ENCODE results near the gene ABCA10. TPM values are rescaled to one million over a fixed set of nuclear protein-coding genes. Genes with fewer than 3 reads are reported as not detected.

Gene ABCA10
- total and polyA plus RNA-seq, 2 of the 13 experiments (the other 11 are each of a cell fraction or from before 2014, with no cell fraction given), result 0.02 to 0.08 TPM

DNA sequence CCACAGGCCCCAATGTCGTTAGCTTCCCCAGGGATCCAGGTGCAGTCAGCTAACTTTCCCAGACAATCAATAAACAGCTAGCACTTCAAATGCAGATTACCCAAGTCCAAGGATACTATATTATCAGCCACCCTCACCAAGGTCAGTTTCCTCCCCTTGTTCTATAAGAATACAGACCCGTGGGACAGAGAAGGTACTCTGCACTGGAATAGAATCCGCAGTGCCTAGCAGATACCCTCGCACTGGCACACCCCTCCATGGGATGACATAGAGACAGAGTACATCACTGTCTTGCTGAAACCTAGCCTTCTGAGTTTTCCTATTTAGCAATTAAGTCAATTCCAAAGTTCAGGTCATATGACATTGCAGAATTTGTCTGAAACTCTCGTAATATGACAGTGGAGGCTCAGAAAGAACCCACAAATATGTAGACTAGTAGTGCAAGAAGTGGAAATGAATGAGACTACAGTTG is 40.0 kb upstream of the ABCA10 start (continued):
- TF ChIP-seq, protein P1, sequence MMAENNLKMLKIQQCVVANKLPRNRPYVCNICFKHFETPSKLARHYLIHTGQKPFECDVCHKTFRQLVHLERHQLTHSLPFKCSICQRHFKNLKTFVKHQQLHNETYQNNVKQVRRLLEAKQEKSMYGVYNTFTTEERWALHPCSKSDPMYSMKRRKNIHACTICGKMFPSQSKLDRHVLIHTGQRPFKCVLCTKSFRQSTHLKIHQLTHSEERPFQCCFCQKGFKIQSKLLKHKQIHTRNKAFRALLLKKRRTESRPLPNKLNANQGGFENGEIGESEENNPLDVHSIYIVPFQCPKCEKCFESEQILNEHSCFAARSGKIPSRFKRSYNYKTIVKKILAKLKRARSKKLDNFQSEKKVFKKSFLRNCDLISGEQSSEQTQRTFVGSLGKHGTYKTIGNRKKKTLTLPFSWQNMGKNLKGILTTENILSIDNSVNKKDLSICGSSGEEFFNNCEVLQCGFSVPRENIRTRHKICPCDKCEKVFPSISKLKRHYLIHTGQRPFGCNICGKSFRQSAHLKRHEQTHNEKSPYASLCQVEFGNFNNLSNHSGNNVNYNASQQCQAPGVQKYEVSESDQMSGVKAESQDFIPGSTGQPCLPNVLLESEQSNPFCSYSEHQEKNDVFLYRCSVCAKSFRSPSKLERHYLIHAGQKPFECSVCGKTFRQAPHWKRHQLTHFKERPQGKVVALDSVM (CRISPR knock-in tag; IDR thresholded peaks at IDR 0.05), result no peak
- TF ChIP-seq, protein P2, sequence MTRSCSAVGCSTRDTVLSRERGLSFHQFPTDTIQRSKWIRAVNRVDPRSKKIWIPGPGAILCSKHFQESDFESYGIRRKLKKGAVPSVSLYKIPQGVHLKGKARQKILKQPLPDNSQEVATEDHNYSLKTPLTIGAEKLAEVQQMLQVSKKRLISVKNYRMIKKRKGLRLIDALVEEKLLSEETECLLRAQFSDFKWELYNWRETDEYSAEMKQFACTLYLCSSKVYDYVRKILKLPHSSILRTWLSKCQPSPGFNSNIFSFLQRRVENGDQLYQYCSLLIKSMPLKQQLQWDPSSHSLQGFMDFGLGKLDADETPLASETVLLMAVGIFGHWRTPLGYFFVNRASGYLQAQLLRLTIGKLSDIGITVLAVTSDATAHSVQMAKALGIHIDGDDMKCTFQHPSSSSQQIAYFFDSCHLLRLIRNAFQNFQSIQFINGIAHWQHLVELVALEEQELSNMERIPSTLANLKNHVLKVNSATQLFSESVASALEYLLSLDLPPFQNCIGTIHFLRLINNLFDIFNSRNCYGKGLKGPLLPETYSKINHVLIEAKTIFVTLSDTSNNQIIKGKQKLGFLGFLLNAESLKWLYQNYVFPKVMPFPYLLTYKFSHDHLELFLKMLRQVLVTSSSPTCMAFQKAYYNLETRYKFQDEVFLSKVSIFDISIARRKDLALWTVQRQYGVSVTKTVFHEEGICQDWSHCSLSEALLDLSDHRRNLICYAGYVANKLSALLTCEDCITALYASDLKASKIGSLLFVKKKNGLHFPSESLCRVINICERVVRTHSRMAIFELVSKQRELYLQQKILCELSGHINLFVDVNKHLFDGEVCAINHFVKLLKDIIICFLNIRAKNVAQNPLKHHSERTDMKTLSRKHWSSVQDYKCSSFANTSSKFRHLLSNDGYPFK (CRISPR knock-in tag; IDR thresholded peaks at IDR 0.05; ENCODE audit: borderline replicate concordance), result no peak
- TF ChIP-seq ARNTL (CRISPR knock-in tag; IDR thresholded peaks at IDR 0.05), result no peak
- TF ChIP-seq, protein P3, sequence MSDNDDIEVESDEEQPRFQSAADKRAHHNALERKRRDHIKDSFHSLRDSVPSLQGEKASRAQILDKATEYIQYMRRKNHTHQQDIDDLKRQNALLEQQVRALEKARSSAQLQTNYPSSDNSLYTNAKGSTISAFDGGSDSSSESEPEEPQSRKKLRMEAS (IDR thresholded peaks at IDR 0.05), result no peak
- TF ChIP-seq GZF1 (CRISPR knock-in tag; IDR thresholded peaks at IDR 0.05), result no peak
- TF ChIP-seq, protein P4, sequence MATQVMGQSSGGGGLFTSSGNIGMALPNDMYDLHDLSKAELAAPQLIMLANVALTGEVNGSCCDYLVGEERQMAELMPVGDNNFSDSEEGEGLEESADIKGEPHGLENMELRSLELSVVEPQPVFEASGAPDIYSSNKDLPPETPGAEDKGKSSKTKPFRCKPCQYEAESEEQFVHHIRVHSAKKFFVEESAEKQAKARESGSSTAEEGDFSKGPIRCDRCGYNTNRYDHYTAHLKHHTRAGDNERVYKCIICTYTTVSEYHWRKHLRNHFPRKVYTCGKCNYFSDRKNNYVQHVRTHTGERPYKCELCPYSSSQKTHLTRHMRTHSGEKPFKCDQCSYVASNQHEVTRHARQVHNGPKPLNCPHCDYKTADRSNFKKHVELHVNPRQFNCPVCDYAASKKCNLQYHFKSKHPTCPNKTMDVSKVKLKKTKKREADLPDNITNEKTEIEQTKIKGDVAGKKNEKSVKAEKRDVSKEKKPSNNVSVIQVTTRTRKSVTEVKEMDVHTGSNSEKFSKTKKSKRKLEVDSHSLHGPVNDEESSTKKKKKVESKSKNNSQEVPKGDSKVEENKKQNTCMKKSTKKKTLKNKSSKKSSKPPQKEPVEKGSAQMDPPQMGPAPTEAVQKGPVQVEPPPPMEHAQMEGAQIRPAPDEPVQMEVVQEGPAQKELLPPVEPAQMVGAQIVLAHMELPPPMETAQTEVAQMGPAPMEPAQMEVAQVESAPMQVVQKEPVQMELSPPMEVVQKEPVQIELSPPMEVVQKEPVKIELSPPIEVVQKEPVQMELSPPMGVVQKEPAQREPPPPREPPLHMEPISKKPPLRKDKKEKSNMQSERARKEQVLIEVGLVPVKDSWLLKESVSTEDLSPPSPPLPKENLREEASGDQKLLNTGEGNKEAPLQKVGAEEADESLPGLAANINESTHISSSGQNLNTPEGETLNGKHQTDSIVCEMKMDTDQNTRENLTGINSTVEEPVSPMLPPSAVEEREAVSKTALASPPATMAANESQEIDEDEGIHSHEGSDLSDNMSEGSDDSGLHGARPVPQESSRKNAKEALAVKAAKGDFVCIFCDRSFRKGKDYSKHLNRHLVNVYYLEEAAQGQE (IDR thresholded peaks at IDR 0.05; ENCODE audit: borderline replicate concordance in 1 of 2, low read depth in 1 of 2, low read length in 2 of 2), result no peak
- TF ChIP-seq ZNF17 (CRISPR knock-in tag; IDR thresholded peaks at IDR 0.05), result no peak
- TF ChIP-seq ZNF33A (CRISPR knock-in tag; IDR thresholded peaks at IDR 0.05; ENCODE audit: borderline replicate concordance), result no peak
- TF ChIP-seq, protein P5, sequence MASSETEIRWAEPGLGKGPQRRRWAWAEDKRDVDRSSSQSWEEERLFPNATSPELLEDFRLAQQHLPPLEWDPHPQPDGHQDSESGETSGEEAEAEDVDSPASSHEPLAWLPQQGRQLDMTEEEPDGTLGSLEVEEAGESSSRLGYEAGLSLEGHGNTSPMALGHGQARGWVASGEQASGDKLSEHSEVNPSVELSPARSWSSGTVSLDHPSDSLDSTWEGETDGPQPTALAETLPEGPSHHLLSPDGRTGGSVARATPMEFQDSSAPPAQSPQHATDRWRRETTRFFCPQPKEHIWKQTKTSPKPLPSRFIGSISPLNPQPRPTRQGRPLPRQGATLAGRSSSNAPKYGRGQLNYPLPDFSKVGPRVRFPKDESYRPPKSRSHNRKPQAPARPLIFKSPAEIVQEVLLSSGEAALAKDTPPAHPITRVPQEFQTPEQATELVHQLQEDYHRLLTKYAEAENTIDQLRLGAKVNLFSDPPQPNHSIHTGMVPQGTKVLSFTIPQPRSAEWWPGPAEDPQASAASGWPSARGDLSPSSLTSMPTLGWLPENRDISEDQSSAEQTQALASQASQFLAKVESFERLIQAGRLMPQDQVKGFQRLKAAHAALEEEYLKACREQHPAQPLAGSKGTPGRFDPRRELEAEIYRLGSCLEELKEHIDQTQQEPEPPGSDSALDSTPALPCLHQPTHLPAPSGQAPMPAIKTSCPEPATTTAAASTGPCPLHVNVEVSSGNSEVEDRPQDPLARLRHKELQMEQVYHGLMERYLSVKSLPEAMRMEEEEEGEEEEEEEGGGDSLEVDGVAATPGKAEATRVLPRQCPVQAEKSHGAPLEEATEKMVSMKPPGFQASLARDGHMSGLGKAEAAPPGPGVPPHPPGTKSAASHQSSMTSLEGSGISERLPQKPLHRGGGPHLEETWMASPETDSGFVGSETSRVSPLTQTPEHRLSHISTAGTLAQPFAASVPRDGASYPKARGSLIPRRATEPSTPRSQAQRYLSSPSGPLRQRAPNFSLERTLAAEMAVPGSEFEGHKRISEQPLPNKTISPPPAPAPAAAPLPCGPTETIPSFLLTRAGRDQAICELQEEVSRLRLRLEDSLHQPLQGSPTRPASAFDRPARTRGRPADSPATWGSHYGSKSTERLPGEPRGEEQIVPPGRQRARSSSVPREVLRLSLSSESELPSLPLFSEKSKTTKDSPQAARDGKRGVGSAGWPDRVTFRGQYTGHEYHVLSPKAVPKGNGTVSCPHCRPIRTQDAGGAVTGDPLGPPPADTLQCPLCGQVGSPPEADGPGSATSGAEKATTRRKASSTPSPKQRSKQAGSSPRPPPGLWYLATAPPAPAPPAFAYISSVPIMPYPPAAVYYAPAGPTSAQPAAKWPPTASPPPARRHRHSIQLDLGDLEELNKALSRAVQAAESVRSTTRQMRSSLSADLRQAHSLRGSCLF (CRISPR knock-in tag; IDR thresholded peaks at IDR 0.05; ENCODE audit: borderline replicate concordance), result no peak
- no peak for TF ChIP-seq ZNF382 (CRISPR knock-in tag; IDR thresholded peaks at IDR 0.05; ENCODE audit: borderline replicate concordance)
- TF ChIP-seq TGIF2 (CRISPR knock-in tag; IDR thresholded peaks at IDR 0.05), result peak; percentile 57; the same call in 1 of the 2 replicates
- TF ChIP-seq, protein P6, sequence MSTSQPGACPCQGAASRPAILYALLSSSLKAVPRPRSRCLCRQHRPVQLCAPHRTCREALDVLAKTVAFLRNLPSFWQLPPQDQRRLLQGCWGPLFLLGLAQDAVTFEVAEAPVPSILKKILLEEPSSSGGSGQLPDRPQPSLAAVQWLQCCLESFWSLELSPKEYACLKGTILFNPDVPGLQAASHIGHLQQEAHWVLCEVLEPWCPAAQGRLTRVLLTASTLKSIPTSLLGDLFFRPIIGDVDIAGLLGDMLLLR (CRISPR knock-in tag; IDR thresholded peaks at IDR 0.05), result no peak
- peak; percentile 61; the same call in 1 of the 2 replicates for TF ChIP-seq RFX5 (IDR thresholded peaks at IDR 0.05; ENCODE audit: low read depth, low read length)
- no peak for TF ChIP-seq ZNF570 (CRISPR knock-in tag; IDR thresholded peaks at IDR 0.05; ENCODE audit: borderline replicate concordance)
- TF ChIP-seq SIX4 (CRISPR knock-in tag; IDR thresholded peaks at IDR 0.05), result no peak
